HG02678 (cell line): ENCODE data around the gene EIF4B.
"Not testable (repeated sequence)": the region's sequence is repeated elsewhere in the genome, so short reads cannot be mapped to it uniquely, and the experiment has no call there.

Source experiments
- ATAC-seq: cut with Tn5 transposase; IDR thresholded peaks from one replicate; pipeline ENCODE4 v1.9.1; 2021; ENCODE audit warnings: mild to moderate bottlenecking, moderate library complexity; ENCODE audit not compliant: unreplicated experiment

EIF4B gene, protein sequence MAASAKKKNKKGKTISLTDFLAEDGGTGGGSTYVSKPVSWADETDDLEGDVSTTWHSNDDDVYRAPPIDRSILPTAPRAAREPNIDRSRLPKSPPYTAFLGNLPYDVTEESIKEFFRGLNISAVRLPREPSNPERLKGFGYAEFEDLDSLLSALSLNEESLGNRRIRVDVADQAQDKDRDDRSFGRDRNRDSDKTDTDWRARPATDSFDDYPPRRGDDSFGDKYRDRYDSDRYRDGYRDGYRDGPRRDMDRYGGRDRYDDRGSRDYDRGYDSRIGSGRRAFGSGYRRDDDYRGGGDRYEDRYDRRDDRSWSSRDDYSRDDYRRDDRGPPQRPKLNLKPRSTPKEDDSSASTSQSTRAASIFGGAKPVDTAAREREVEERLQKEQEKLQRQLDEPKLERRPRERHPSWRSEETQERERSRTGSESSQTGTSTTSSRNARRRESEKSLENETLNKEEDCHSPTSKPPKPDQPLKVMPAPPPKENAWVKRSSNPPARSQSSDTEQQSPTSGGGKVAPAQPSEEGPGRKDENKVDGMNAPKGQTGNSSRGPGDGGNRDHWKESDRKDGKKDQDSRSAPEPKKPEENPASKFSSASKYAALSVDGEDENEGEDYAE

GRCh38 chr12:53005986-53006809 is at the start of gene EIF4B:
EIF4B (plus strand) TSS chr12:53006456; CDS start chr12:53006484, 28 bp downstream.
- peak; percentile 93 for ATAC-seq

DNA sequence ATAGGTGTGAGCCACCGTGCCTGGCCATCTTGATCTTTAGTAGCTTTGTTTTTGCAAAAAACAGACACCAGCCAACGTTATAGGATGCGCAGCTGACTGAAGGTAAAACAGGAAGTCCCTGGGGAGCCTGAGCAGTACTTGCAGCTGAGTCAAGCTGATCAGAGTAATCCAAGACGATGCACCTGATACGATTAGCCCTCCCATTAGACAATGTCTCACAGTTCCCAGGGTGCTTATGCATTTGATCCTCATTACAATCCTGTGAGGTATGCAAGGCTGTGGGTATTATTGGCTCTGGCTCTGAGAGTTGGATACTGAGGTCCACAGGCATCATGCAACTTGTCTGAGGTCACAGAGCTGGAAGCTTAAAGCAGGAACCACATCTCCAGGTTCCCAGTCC is 49.3 kb upstream of the EIF4B start:
- ATAC-seq = no peak

GRCh38 chr12:52964556-52965336 is 41.5 kb upstream of the EIF4B start:
- ATAC-seq = no peak

GRCh38 chr12:52965337-52965731 is 40.9 kb upstream of the EIF4B start:
- ATAC-seq = no peak

DNA sequence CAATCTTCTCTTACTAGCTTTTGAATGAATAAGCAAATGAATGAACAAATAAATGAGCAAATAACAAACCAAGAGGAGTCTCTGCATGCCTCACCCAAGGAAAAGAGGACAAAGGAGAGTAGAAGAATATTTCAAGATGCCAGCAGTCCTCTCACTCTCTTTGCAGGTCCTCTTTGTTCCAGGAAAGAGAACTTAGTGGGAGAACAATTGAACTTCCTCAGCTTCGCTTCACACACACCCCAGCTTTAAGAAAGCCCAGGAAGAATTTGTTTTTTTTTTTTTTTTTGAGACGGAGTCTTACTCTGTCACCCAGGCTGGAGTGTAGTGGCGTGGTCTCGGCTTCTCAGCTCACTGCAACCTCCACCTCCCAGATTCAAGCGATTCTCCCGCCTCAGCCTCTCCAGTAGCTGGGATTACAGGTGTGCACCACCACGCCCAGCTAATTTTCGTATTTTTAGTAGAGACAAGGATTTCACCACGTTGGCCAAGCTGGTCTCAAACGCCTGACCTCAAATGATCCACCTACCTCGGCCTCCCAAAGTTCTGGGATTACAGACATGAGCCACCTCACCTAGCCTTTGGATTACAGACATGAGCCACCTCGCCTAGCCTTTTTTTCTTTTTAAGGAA is 37.0 kb upstream of the EIF4B start:
- ATAC-seq = no peak

DNA sequence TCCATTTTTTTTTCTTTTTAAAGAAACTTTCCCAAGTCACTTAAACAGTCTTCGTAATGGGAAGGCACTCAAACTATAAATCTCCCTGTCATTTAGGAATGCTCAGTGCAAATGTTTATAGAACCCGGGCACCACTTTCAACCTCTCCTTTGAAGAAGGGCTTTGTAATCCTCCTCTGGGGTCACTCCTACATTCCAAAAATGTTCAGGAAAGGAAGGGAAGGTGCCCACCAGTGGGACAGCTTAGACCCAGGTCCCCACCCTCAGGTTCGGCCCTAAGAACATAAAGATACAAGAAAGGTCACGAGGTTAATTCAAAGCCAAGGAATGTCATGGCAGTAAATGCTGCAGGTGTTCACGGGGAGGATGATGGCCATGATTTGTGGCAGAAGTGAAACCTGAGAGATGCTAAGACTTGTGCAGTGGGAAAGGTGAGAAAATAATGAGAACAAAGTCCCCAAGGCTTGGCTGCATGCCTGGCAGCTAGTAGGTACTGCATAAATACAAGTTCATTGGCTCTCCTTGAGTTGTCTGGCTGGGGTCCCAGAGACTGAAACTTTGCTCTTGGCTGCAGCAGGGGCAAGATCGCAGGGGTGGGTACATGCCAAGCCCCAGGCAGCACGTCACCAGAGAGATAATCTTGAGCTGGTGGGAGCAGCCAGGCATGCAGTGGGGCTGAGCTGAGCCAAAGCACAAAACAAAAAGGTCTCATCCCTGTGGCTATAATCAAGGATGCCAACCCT is 36.3 kb upstream of the EIF4B start:
- ATAC-seq = no peak

GRCh38 chr12:52971679-52972329 is 34.5 kb upstream of the EIF4B start:
- no peak for ATAC-seq

DNA sequence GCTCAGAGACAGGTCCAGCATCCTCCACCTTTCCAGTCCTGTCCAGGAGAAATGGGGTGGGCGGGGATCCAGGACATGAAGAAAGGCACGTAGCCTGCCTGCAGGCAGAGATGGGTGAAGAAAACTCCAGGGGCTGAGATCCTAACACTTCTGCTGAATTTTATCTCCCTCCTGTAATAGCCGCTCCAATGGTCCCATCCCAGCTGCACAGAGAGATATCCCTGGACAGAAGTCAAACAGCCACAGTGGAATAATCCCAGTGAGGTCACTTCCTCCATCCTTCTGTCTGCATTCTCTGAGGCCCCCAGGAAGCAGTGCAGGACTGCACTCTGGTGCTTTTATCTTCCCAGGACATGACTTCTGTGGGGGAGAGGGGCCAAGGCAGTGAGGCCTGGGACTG is 31.1 kb upstream of the EIF4B start:
- no peak for ATAC-seq

- no peak for ATAC-seq
Measured at GRCh38 chr12:52975820-52976573, 30.3 kb upstream of the EIF4B start.

DNA sequence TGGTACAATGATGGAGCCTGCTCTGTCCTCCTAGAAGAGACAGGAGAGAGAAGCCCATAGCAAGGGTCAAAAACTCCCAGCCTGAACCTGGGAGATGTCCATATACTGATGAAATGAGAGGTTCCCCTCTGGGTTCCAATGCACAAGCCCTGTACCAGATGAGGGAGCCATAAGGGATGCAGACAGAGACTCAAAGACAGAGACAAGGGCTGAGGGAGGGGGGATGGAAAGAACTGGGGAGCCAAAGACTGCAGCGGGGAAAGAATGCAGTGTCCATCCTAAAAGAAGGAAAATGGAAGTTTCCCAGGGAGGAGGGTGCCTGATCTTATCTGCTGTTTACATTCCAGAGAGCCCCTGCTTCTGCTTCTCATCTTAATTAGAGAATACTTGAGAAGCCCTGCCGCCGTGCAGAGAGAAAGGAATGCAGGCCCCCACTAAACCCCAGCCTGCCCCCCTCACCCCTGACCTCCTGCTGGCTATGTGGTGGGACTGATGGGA is 29.6 kb upstream of the EIF4B start:
- ATAC-seq = no peak

GRCh38 chr12:52977170-52977569 is 29.1 kb upstream of the EIF4B start:
- ATAC-seq = no peak

DNA sequence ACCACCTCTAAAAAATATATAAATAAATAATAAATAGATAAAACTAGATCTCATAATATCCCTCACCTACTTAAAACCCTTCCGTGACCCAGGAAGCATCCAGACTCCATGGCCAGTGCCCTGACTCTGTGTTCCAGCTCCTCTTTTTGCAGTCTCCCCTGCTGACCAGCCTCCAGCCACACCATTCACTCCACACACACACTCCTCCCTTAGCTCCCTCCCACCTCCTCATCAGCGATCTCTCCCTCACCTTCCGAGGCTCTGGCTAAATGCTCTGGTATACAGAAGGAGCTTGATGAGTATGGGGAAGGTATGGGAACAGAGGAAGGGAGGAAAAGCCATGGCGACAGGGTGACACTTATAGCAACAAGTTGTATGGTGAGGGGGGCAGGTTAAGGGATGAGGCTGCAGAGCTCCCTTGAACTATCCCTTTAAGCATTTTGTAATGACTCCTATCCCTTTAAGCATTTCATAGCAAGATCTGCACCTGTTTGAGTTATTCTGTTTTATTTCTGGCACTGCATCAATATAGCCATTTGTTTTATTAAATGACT is 26.1 kb upstream of the EIF4B start:
- ATAC-seq = no peak

GRCh38 chr12:52980650-52981423 is 25.4 kb upstream of the EIF4B start:
- ATAC-seq = peak; percentile 65

DNA sequence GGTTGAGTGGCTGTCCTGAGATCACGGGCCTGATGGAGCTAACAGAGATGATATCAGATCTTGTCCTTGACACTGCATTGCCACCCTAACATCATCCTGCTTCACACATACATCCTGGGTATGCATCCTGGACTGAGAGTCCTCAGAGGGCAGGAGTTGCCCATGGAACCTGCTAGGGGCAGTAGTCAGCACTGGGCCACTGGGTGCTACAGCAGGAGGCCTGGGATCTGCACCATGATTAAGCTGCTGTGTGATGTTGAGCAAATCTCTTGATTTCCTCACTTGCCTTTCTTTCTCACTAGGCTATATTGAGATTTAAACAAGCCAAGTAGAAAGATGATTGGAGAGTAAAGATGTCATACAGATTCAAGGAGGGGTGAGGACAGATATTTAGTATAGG is 22.1 kb upstream of the EIF4B start:
- ATAC-seq = no peak

- no peak for ATAC-seq
Measured at GRCh38 chr12:52988898-52989297, 17.4 kb upstream of the EIF4B start.

- ATAC-seq = no peak
Measured at GRCh38 chr12:52990206-52990605, 16.1 kb upstream of the EIF4B start.

- ATAC-seq = not testable (repeated sequence)
Measured at GRCh38 chr12:52992240-52992639, 14.0 kb upstream of the EIF4B start.
